HG02943 (cell line): ENCODE results near the gene MYBL2.
"Not testable (repeated sequence)": the region's sequence is repeated elsewhere in the genome, so short reads cannot be mapped to it uniquely, and the experiment has no call there.

Experiments
- ATAC-seq: cut with Tn5 transposase; IDR thresholded peaks from one replicate; pipeline ENCODE4 v1.9.1; 2021; ENCODE audit warnings: mild to moderate bottlenecking, low read depth, moderate library complexity; ENCODE audit not compliant: unreplicated experiment

The MYBL2 gene

DNA sequence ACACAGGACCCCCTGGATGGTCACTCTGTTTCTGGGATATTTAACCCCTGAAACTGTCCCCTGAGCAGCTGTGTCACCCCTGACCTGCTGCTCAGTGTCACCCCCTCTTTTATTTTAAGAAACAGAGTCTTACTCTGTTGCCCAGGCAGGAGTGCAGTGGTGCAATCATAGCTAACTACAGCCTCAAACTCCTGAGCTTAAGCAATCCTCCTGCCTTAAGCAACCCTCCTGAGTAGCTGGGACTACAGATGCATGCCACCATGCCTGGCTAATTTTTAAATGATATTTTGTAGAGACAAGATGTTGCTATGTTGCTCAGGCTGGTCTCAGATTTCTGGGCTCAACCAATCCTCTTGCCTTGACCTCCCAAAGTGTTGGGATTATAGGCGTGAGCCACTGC, 81.4 kb downstream of the MYBL2 start:
- no peak for ATAC-seq

DNA sequence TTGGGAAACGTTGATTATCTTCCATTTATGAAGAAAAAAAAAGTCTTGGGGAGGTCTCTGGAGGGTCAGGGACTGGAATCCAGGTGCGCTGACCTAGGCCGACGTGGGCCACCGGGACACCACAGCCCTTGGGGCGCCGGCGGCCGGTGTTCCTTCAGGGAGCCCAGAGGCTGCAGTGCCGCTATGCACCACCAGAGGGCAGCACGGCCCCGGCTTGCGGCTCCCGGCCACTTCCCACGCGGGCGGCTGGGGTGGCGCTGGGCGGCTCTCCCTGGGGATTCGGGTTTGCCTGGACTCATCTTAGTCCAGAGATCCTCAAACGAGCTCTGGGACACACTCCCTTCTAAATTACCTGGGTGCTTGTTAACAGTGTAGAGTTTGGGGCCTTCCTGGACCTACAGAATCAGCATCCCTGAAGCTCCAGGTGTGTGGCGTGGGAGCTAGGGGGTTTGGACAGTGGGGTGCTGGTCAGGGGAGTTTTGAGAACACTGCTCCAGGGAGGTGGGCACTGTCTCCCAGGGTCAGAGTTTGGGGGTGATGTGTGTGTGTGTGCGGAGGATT, 82.9 kb downstream of the MYBL2 start:
- ATAC-seq = no peak

DNA sequence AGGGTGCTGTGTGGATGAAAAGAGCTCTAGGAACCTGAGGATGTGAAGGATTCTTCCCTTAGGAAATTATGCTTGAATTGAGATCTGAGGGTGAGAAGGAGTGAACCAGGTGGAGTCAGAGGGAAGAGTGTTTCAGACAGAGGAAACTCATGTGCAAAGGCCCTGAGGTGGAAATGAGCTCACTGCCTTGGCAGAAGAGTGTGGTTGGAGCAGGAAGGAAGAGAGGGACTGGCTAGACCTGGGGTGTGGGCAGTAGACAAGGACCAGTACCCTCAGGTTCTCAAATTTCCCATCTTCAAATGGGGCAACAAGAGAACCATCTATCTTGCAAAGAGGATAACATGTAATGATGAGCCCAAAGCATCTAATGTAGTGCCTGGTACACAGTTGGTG, 83.9 kb downstream of the MYBL2 start:
- ATAC-seq = peak; percentile 1

DNA sequence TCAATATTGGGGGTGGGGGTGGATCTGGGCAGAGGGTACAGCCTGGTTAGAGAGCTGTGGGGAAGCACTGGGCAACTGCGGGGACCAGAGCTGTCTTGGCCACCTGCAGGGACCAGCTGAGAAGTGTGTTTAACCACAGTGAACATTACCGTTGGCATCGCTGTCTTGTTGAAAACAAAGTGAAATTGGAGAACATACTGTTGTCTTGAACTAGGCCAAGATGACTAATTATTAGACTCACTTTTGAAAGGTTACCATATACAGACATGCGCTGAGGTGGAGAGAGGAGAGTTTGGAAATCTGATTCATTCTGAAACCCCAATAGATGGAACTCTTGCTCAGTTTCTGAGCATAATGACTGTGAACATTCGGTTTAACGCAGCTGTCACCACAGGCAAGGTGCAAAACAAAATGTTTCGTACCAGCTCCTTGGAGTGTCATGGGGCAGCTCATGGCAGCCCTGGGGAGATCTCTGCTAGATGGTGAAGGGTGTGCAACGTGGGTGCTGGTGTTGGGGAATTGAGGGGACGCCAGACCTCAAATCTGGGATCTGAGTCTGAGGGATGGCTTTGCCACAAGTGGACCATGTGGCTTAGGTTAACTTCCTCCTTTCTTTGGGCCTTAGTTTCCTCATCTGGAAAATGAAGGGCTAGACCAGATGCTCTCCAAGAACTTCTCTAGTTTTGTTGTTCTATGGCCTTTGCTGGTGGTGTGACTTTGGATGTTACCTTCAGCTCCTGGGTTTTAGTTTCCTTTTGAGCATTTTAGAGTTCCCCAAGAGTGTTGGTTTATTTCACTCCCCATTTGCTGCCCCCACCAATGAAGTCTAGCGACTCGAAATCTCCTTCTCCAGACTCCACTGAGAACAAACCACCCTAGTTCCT, 84.5 kb downstream of the MYBL2 start:
- ATAC-seq = peak; percentile 74

DNA sequence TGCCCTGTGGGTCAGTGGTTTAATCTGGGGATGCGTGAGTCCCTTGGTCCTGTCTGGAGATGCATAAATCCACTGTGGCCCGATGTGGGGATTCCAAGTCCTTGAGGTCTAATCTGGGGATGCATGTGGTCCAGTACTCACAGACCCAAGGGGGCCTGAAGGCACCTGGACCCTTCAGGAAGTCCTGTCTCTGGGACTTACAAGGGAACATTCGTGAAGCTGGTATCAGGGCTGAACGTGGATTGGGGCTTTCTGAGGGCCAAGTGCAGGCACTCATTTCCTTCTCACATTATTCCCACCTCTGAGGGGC, 85.1 kb downstream of the MYBL2 start:
- ATAC-seq = no peak

DNA sequence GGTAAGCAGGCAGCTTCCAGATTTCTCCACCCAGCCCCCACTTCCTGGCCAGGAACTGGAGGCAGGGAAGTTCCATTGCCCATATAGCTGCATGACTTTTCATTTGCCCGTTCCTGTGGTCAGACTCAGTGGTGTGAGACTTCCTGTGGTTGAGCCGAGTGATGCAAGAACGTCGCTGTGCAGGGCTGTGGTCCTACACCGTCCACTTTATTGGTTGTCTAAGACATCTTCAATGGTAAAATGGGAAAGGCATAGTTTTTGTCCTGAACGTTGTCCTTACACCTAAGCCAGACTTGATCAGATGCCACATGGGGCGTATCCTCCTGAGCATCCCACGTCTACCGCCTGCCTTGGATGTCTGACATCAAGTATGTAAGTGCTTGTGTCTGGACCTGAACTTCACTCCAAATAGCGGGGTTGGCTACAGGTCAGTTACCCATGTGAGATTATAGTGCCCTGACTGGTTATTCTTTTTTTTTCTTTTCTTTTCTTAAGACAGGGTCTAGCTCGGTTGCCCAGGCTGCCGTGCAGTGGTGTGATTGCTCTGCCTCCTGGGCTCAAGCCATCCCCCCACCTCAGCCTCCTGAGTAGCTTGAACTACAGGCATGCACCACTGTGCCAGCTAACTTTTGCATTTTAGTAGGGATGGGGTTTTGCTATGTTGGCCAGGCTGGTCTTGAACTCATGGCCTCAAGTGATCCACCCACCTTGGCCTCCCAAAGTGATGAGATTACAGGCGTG, 85.8 kb downstream of the MYBL2 start:
- peak; percentile 55 for ATAC-seq

DNA sequence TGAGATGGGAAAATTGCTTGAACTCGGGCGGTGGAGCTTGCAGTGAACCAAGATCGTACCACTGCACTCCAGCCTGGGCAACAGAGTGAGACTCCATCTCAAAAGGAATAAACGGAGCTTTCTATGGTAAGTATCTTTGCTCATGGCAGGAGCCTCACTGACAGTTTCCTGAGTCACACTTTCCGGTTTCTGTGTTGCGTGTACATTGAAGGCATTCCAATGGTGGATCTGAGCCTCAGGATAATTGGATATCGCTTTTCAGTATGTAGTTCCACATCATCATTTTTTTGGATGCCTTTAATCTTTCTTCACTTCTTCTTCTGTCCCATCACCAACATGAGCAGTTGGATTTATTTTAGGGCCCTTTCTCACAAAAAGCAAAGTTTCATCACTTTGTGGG, 88.5 kb downstream of the MYBL2 start:
- no peak for ATAC-seq

DNA sequence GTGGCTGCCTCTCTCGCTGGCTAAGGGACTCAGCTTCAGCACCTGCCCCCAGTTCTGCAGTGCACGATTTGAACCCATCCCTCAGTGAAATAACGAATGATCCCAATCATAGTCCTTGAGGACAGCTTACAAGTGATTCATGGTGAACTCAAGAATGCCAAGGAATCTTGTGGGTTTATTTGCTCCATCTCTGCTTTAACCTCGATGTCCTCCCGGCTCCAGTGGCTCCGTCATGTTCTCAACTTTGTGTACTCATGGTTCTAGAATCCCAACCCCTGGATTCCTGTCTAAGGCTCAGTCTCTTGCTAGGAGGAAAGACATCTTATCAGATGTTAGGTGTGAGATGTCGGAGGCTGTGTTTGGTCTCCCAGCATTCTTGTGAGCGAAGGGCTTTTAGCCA, 88.9 kb downstream of the MYBL2 start:
- no peak for ATAC-seq

DNA sequence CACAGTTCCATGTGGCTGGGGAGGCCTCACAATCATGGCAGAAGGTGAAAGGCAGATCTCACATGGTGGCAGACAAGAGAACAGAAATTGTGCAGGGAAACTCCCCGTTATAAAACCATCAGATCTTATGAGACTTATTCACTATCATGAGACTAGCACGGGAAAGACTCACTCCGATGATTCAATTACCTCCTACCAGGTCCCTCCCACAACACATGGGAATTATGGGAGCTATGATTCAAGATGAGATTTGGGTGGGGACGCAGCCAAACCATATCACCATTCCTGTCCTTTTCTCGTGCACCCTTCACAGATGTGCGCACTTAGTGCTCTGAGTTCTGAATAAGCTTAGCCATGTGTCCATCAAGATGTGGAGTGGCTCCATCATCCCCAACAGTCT, 91.0 kb downstream of the MYBL2 start:
- ATAC-seq = not testable (repeated sequence)

DNA sequence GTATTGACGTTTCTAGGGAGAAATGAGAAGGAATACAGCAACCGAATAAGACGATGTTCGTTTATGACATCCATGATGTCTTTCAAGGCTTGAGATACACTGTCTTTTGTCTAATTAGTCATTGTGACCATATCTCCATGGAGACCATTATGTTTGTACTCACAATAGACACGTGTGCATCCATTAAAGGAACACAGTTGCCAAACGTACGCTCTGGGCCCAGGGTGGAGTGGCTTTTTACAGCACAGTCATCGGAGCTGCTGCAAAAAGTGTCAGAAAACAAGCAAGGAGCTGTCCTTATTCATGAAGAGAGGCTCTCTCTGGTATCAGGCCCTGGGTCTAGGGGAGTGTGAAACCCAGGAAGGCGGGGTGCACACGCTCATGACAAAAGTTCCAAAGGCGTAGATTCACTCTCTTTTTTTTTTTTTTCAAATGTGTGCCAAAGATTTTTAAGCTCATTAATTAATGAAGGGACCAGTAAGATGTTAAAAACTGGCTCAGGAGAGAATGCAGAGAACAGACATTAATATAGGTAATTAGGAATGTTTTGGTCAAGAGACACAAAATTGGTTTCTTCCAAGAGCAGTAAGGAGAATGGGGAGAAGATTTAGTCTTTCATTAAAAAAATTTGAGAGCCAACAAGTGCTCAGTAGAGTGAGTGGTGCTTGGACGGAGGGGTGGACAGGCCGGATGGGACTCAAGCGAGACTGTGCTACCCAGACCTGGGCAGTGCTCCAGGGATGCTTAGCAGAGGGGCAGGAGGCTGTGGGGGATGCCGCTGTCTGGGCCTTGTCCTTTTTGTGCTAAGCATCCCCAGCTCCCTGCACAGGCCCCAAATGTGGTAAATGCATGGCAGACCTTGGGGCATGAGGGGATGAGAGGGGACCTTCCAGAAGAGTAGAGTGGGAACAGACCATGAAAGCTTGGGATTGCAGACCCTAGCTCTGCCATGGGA, 94.7 kb downstream of the MYBL2 start:
- ATAC-seq = no peak

DNA sequence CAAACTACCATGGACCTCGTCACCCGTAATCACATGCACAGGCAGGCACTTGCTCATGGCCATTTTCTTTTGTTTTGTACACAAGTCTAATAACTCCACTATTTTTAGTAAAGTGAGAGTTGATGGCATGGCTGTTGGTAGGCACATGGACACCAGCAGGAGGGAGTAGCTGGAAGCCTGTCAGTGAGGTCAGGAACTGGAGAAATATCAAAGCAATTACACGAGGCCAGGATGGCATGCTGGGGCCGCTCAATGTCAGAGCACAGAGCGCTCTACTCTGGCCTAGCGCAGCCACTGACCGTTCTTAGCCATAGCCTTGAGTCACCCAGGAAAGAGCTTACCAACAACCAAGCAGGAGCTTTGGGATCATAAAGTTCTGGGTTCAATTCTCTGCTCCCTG, 96.0 kb downstream of the MYBL2 start:
- no peak for ATAC-seq

DNA sequence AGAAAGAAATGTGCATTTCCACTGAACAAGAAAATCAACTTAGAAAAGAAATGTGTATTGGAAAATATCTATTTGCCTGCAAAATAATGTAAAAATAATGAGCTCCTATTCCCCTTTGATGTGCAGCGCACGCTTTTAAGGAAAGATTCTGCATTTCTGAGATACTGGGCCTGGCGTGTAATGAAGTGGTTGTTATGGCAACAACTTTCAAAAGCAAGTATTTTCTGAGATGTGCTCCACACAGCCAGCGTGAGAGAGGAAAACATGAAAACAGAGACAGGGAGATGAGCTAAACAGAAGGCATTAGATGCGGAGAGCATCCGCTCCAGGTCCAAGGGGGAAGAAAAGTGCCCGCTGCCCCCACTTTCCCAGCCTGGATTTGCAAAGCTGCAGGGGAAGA, 99.0 kb downstream of the MYBL2 start:
- ATAC-seq = no peak
